GM23338 (cell line): ENCODE measurements around the gene LPP.

ENCODE experiments used
- CREB1 ChIP-seq: fragments of 250-450 bp; sonication (Bioruptor Pico); IDR thresholded peaks from 2 replicates; pipeline ENCODE4 v1.5.0; 2020; ENCODE audit warnings: low read depth, mild to moderate bottlenecking, moderate library complexity
- CTCF ChIP-seq, 2 experiments: fragments of 200-600 bp in 1 of 2; sonication (generic) in 1 of 2; conservative IDR thresholded peaks; 2 replicates each; pipeline versions ENCODE4 v1.5.1 to v1.6.1; 2016 to 2017; ENCODE audit warnings: antibody characterized with exemption in 2 of 2, low read depth in 2 of 2, mild to moderate bottlenecking in 2 of 2, moderate library complexity in 1 of 2
- EZH2 ChIP-seq: fragments of 200-600 bp; sonication (generic); IDR thresholded peaks from one replicate; pipeline ENCODE4 v1.8.0; 2017; ENCODE audit warnings: antibody characterized with exemption, mild to moderate bottlenecking, low read depth; ENCODE audit not compliant: unreplicated experiment
- EZH2phosphoT487 ChIP-seq: fragments of 200-600 bp; sonication (generic); IDR thresholded peaks from one replicate; pipeline ENCODE4 v1.8.1; 2018; ENCODE audit warnings: antibody characterized with exemption; ENCODE audit not compliant: unreplicated experiment
- POLR2AphosphoS5 ChIP-seq: IDR thresholded peaks from 2 replicates; pipeline ENCODE4 v1.6.1; 2016; ENCODE audit warnings: antibody characterized with exemption, low read depth
- ZNF331 ChIP-seq: fragments of 250-450 bp; sonication (Bioruptor Pico); IDR thresholded peaks from 2 replicates; pipeline ENCODE4 v1.5.0; 2020; ENCODE audit warnings: low read depth, mild to moderate bottlenecking, moderate library complexity
- TF ChIP-seq, protein P1 (sequence below): IDR thresholded peaks from one replicate; pipeline ENCODE4 v1.6.1; 2018; ENCODE audit warnings: antibody characterized with exemption; ENCODE audit not compliant: unreplicated experiment

- TF ChIP-seq EZH2, result no peak
- TF ChIP-seq CTCF (conservative IDR thresholded peaks at IDR 0.05; ENCODE audit: low read depth in 2 of 2), result no peak
- no peak for TF ChIP-seq CREB1 (CRISPR knock-in tag)
- no peak for TF ChIP-seq EZH2phosphoT487
- TF ChIP-seq POLR2AphosphoS5, result no peak
- TF ChIP-seq ZNF331 (CRISPR knock-in tag), result no peak
- TF ChIP-seq, protein P1, sequence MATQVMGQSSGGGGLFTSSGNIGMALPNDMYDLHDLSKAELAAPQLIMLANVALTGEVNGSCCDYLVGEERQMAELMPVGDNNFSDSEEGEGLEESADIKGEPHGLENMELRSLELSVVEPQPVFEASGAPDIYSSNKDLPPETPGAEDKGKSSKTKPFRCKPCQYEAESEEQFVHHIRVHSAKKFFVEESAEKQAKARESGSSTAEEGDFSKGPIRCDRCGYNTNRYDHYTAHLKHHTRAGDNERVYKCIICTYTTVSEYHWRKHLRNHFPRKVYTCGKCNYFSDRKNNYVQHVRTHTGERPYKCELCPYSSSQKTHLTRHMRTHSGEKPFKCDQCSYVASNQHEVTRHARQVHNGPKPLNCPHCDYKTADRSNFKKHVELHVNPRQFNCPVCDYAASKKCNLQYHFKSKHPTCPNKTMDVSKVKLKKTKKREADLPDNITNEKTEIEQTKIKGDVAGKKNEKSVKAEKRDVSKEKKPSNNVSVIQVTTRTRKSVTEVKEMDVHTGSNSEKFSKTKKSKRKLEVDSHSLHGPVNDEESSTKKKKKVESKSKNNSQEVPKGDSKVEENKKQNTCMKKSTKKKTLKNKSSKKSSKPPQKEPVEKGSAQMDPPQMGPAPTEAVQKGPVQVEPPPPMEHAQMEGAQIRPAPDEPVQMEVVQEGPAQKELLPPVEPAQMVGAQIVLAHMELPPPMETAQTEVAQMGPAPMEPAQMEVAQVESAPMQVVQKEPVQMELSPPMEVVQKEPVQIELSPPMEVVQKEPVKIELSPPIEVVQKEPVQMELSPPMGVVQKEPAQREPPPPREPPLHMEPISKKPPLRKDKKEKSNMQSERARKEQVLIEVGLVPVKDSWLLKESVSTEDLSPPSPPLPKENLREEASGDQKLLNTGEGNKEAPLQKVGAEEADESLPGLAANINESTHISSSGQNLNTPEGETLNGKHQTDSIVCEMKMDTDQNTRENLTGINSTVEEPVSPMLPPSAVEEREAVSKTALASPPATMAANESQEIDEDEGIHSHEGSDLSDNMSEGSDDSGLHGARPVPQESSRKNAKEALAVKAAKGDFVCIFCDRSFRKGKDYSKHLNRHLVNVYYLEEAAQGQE, result no peak
Observed at GRCh38 chr3:188401244-188401993, 247.5 kb downstream of the LPP start.
